K562 (cell line): ENCODE data around the gene GPR108. TPM values are rescaled to one million over a fixed set of nuclear protein-coding genes. Genes with fewer than 3 reads are reported as not detected.

Experiments
- BHLHE40 ChIP-seq: IDR thresholded peaks from 2 replicates; pipeline ENCODE4 v1.6.1; 2011; ENCODE audit warnings: low read length, improper control_type of control experiment
- CEBPB ChIP-seq: fragments of 450-650 bp; IDR thresholded peaks from 2 replicates; pipeline ENCODE4 v1.6.1; 2016; ENCODE audit warnings: missing genetic modification characterization, missing compliant biosample characterization
- ELF2 ChIP-seq: fragments of 250-450 bp; sonication (Bioruptor Pico); IDR thresholded peaks from 2 replicates; pipeline ENCODE4 v1.5.0; 2021; ENCODE audit warnings: mild to moderate bottlenecking
- NCOA1 ChIP-seq: fragments of 450-650 bp; IDR thresholded peaks from 2 replicates; pipeline ENCODE4 v1.6.1; 2016; ENCODE audit warnings: low read depth
- SIN3B ChIP-seq: fragments of 450-650 bp; IDR thresholded peaks from 2 replicates; pipeline ENCODE4 v1.6.1; 2017; ENCODE audit warnings: low read depth, mild to moderate bottlenecking, moderate library complexity
- ZNF23 ChIP-seq: fragments of 250-450 bp; sonication (Bioruptor Pico); IDR thresholded peaks from 2 replicates; pipeline ENCODE4 v1.4.0; 2020; ENCODE audit warnings: mild to moderate bottlenecking
- ZNF696 ChIP-seq: fragments of 250-450 bp; sonication (Bioruptor Pico); conservative IDR thresholded peaks from 2 replicates; pipeline ENCODE4 v1.4.0; 2020; ENCODE audit warnings: mild to moderate bottlenecking, moderate library complexity
- ZNF707 ChIP-seq: fragments of 250-450 bp; sonication (Bioruptor Pico); conservative IDR thresholded peaks from 2 replicates; pipeline ENCODE4 v1.8.0; 2022; ENCODE audit warnings: inconsistent platforms, mild to moderate bottlenecking, moderate library complexity
- polyA plus RNA-seq, 8 experiments: library from polyadenylated mRNA; depleted of rRNA in 4 of 8; stranded (reverse) in 5 of 8; unstranded in 3 of 8; fragments of >200 nt; fragmentation: Nextera tagmentation in 2 of 8; fragmentation: Illumina TruSeq in 1 of 8; extraction: Ambion mirVana in 2 of 8; extraction: Trizol in 1 of 8; gene quantifications; 2 replicates each; pipeline versions ENCODE4 v1.2.1 to v1.2.3, GENCODE V29; 2011 to 2014; ENCODE audit warnings: inconsistent platforms in 1 of 8, missing spikeins in 1 of 8
- total RNA-seq, 7 experiments: library from RNA; depleted of rRNA in 6 of 7; stranded (reverse); fragments of >200 nt in 6 of 7; fragmentation: Illumina TruSeq in 2 of 7; extraction: Trizol in 2 of 7; gene quantifications; 2 replicates each; pipeline versions ENCODE4 v1.2.1 to v1.2.3, GENCODE V29; 2011 to 2021; ENCODE audit warnings: low replicate concordance in 1 of 7
- TF ChIP-seq, protein P1 (sequence below): fragments of 200-600 bp; sonication (generic); IDR thresholded peaks from one replicate; pipeline ENCODE4 v1.6.1; 2012; ENCODE audit warnings: mild to moderate bottlenecking, low read depth, low read length, inconsistent platforms
- TF ChIP-seq, protein P2 (sequence below): fragments of 450-650 bp; IDR thresholded peaks from 2 replicates; pipeline ENCODE4 v1.6.1; 2018; ENCODE audit warnings: mild to moderate bottlenecking, low read depth; ENCODE audit not compliant: partially characterized antibody
- TF ChIP-seq, protein P3 (sequence below): sonication (generic); formaldehyde crosslinking; IDR thresholded peaks from 2 replicates; pipeline ENCODE4 v1.8.1; 2022; ENCODE audit warnings: missing genetic modification reagents

The GPR108 gene
- total and polyA plus RNA-seq, 9 of the 15 experiments (the other 6 are each of a cell fraction or from before 2014, with no cell fraction given): 2.4 to 33.2 (median 24.4) TPM

DNA sequence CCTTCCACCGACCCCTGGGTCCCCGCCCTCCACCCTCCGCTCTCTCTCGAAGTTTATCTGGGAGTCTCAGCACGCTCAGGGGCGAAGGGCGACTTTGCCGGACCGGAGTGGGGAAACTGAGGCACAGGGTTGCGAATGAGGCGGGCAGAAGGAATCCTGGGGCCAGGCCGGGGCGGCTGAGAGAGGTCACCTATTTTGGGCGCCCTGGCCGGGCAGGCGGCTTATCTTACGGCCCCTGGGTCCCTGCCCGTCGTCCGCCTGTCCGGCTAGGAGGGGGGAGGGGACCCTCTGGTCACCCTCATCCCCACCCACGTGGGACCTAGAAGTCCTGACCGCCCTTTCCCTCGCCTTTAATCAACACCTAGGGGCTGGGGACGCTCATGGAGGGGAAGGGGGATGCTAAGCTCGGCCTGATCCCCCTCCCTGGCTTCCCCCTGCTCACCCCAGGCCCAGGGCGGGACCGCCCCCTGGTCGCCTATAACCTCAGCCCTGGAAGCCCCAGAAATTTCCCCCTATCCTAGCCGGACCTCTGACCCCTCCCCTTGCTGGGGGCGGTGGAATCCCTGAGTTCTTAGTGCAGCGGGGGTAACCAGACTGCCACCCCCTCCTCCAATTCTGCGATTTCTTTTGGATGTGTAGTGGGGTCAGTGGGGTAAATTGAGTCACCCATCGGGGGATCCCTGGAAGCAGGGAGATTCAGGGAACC lies 2.7 kb upstream of the GPR108 start (continued):
- TF ChIP-seq, protein P1, sequence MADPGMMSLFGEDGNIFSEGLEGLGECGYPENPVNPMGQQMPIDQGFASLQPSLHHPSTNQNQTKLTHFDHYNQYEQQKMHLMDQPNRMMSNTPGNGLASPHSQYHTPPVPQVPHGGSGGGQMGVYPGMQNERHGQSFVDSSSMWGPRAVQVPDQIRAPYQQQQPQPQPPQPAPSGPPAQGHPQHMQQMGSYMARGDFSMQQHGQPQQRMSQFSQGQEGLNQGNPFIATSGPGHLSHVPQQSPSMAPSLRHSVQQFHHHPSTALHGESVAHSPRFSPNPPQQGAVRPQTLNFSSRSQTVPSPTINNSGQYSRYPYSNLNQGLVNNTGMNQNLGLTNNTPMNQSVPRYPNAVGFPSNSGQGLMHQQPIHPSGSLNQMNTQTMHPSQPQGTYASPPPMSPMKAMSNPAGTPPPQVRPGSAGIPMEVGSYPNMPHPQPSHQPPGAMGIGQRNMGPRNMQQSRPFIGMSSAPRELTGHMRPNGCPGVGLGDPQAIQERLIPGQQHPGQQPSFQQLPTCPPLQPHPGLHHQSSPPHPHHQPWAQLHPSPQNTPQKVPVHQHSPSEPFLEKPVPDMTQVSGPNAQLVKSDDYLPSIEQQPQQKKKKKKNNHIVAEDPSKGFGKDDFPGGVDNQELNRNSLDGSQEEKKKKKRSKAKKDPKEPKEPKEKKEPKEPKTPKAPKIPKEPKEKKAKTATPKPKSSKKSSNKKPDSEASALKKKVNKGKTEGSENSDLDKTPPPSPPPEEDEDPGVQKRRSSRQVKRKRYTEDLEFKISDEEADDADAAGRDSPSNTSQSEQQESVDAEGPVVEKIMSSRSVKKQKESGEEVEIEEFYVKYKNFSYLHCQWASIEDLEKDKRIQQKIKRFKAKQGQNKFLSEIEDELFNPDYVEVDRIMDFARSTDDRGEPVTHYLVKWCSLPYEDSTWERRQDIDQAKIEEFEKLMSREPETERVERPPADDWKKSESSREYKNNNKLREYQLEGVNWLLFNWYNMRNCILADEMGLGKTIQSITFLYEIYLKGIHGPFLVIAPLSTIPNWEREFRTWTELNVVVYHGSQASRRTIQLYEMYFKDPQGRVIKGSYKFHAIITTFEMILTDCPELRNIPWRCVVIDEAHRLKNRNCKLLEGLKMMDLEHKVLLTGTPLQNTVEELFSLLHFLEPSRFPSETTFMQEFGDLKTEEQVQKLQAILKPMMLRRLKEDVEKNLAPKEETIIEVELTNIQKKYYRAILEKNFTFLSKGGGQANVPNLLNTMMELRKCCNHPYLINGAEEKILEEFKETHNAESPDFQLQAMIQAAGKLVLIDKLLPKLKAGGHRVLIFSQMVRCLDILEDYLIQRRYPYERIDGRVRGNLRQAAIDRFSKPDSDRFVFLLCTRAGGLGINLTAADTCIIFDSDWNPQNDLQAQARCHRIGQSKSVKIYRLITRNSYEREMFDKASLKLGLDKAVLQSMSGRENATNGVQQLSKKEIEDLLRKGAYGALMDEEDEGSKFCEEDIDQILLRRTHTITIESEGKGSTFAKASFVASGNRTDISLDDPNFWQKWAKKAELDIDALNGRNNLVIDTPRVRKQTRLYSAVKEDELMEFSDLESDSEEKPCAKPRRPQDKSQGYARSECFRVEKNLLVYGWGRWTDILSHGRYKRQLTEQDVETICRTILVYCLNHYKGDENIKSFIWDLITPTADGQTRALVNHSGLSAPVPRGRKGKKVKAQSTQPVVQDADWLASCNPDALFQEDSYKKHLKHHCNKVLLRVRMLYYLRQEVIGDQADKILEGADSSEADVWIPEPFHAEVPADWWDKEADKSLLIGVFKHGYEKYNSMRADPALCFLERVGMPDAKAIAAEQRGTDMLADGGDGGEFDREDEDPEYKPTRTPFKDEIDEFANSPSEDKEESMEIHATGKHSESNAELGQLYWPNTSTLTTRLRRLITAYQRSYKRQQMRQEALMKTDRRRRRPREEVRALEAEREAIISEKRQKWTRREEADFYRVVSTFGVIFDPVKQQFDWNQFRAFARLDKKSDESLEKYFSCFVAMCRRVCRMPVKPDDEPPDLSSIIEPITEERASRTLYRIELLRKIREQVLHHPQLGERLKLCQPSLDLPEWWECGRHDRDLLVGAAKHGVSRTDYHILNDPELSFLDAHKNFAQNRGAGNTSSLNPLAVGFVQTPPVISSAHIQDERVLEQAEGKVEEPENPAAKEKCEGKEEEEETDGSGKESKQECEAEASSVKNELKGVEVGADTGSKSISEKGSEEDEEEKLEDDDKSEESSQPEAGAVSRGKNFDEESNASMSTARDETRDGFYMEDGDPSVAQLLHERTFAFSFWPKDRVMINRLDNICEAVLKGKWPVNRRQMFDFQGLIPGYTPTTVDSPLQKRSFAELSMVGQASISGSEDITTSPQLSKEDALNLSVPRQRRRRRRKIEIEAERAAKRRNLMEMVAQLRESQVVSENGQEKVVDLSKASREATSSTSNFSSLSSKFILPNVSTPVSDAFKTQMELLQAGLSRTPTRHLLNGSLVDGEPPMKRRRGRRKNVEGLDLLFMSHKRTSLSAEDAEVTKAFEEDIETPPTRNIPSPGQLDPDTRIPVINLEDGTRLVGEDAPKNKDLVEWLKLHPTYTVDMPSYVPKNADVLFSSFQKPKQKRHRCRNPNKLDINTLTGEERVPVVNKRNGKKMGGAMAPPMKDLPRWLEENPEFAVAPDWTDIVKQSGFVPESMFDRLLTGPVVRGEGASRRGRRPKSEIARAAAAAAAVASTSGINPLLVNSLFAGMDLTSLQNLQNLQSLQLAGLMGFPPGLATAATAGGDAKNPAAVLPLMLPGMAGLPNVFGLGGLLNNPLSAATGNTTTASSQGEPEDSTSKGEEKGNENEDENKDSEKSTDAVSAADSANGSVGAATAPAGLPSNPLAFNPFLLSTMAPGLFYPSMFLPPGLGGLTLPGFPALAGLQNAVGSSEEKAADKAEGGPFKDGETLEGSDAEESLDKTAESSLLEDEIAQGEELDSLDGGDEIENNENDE: no peak
- TF ChIP-seq SIN3B (no peak), ZNF707 (CRISPR knock-in tag) (no peak), ZNF23 (no peak), NCOA1 (no peak; the same call in 1 of the 2 replicates), ZNF696 (CRISPR knock-in tag) (no peak), CEBPB (tag) (no peak), ELF2 (CRISPR knock-in tag) (no peak), BHLHE40 (no peak)
- TF ChIP-seq, protein P2, sequence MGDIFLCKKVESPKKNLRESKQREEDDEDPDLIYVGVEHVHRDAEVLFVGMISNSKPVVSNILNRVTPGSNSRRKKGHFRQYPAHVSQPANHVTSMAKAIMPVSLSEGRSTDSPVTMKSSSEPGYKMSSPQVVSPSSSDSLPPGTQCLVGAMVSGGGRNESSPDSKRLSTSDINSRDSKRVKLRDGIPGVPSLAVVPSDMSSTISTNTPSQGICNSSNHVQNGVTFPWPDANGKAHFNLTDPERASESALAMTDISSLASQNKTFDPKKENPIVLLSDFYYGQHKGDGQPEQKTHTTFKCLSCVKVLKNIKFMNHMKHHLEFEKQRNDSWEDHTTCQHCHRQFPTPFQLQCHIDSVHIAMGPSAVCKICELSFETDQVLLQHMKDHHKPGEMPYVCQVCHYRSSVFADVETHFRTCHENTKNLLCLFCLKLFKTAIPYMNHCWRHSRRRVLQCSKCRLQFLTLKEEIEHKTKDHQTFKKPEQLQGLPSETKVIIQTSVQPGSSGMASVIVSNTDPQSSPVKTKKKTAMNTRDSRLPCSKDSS: no peak
- TF ChIP-seq, protein P3, sequence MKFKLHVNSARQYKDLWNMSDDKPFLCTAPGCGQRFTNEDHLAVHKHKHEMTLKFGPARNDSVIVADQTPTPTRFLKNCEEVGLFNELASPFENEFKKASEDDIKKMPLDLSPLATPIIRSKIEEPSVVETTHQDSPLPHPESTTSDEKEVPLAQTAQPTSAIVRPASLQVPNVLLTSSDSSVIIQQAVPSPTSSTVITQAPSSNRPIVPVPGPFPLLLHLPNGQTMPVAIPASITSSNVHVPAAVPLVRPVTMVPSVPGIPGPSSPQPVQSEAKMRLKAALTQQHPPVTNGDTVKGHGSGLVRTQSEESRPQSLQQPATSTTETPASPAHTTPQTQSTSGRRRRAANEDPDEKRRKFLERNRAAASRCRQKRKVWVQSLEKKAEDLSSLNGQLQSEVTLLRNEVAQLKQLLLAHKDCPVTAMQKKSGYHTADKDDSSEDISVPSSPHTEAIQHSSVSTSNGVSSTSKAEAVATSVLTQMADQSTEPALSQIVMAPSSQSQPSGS (CRISPR knock-in tag): no peak
